WTC11 (cell line): ENCODE data around the gene GREB1. TPM values are rescaled to one million over a fixed set of nuclear protein-coding genes. Genes with fewer than 3 reads are reported as not detected.

Experiments used
- ATAC-seq: fragments of 200-7000 bp; cut with Tn5 transposase; 2 replicates; pipeline ENCODE4 v1.10.0; 2021; ENCODE audit warnings: mild to moderate bottlenecking, moderate library complexity
- CTCF ChIA-PET: fragments of 300-600 bp; sonication (Branson Sonifier 250); formaldehyde crosslinking; loops from one replicate; lab custom pipeline; 2021; ENCODE audit warnings: antibody characterized with exemption; lab: Charles Lee
- POLR2A ChIA-PET: fragments of 350-600 bp; sonication (Branson Sonifier 250); formaldehyde crosslinking; loops from one replicate; lab custom pipeline; 2021; ENCODE audit warnings: antibody characterized with exemption; lab: Charles Lee
- DNase-seq: peaks from one replicate; pipeline ENCODE4 v3.0.0; 2021; ENCODE audit warnings: low spot score
- H3K27ac Mint-ChIP-seq: 2 replicates; pipeline ENCODE4 v1.8.0; 2021; ENCODE audit warnings: mixed read lengths
- H3K27me3 Mint-ChIP-seq: 2 replicates; pipeline ENCODE4 v1.8.0; 2021; ENCODE audit warnings: low read depth, mild to moderate bottlenecking, moderate library complexity, mixed read lengths
- H3K36me3 Mint-ChIP-seq: 2 replicates; pipeline ENCODE4 v1.8.0; 2021; ENCODE audit warnings: mixed read lengths
- H3K4me1 Mint-ChIP-seq: 2 replicates; pipeline ENCODE4 v1.8.0; 2022; ENCODE audit warnings: mixed read lengths
- H3K4me3 Mint-ChIP-seq: 2 replicates; pipeline ENCODE4 v1.8.0; 2021; ENCODE audit warnings: mild to moderate bottlenecking, moderate library complexity, mixed read lengths
- H3K9me3 Mint-ChIP-seq: 2 replicates; pipeline ENCODE4 v1.8.0; 2021; ENCODE audit warnings: mixed read lengths
- ATF1 ChIP-seq: sonication (generic); formaldehyde crosslinking; IDR thresholded peaks from 2 replicates; pipeline ENCODE4 v1.8.1; 2023; ENCODE audit warnings: mild to moderate bottlenecking, moderate library complexity, missing genetic modification reagents
- ELF4 ChIP-seq: sonication (generic); formaldehyde crosslinking; IDR thresholded peaks from 2 replicates; pipeline ENCODE4 v1.8.1; 2022; ENCODE audit warnings: low read depth, mild to moderate bottlenecking, moderate library complexity, missing genetic modification reagents
- FOXJ3 ChIP-seq: sonication (generic); formaldehyde crosslinking; IDR thresholded peaks from 2 replicates; pipeline ENCODE4 v1.9.0; 2021; ENCODE audit warnings: missing genetic modification reagents, mild to moderate bottlenecking, borderline replicate concordance
- GABPB1 ChIP-seq: sonication (generic); formaldehyde crosslinking; IDR thresholded peaks from 2 replicates; pipeline ENCODE4 v1.8.1; 2023; ENCODE audit warnings: mild to moderate bottlenecking, missing genetic modification reagents
- GRHL2 ChIP-seq: fragments of 250-450 bp; sonication (Bioruptor Pico); IDR thresholded peaks from 2 replicates; pipeline ENCODE4 v1.8.0; 2022; ENCODE audit warnings: mild to moderate bottlenecking, moderate library complexity; ENCODE audit not compliant: insufficient replicate concordance, severe bottlenecking
- RELA ChIP-seq: sonication (generic); formaldehyde crosslinking; IDR thresholded peaks from 2 replicates; pipeline ENCODE4 v1.8.1; 2022; ENCODE audit warnings: missing genetic modification reagents, mild to moderate bottlenecking, borderline replicate concordance
- SP1 ChIP-seq: sonication (generic); formaldehyde crosslinking; conservative IDR thresholded peaks from 2 replicates; pipeline ENCODE4 v1.8.1; 2022; ENCODE audit warnings: missing genetic modification reagents
- ZNF263 ChIP-seq: sonication (generic); formaldehyde crosslinking; IDR thresholded peaks from 2 replicates; pipeline ENCODE4 v1.8.1; 2022; ENCODE audit warnings: low read depth, mild to moderate bottlenecking, moderate library complexity, missing genetic modification reagents
- total RNA-seq: library from RNA; stranded (reverse); gene quantifications from 3 replicates; pipeline ENCODE4 v1.2.3, GENCODE V29; 2021
- TF ChIP-seq, protein P1 (sequence below): sonication (generic); formaldehyde crosslinking; conservative IDR thresholded peaks from 2 replicates; pipeline ENCODE4 v1.8.1; 2023; ENCODE audit warnings: mild to moderate bottlenecking, low read depth, missing genetic modification reagents, moderate library complexity
- TF ChIP-seq, protein P2 (sequence below): fragments of 200-600 bp; IDR thresholded peaks from 2 replicates; pipeline ENCODE4 v1.8.0; 2022; ENCODE audit warnings: antibody characterized with exemption
- TF ChIP-seq, protein P3 (sequence below): sonication (generic); formaldehyde crosslinking; IDR thresholded peaks from 2 replicates; pipeline ENCODE4 v1.8.1; 2023; ENCODE audit warnings: mild to moderate bottlenecking, missing genetic modification reagents, moderate library complexity
- TF ChIP-seq, protein P4 (sequence below): sonication (generic); formaldehyde crosslinking; IDR thresholded peaks from 2 replicates; pipeline ENCODE4 v1.8.0; 2022; ENCODE audit warnings: missing genetic modification reagents

Gene GREB1
- total RNA-seq, 1 experiment from 2014 or later = 35.7 TPM

- peak; percentile 84 for DNase-seq
- Mint-ChIP-seq H3K36me3 (peaks cover 24% of the 10 kb centered on the region), H3K4me1 (peaks cover 28% of the 10 kb centered on the region), H3K4me3 (no peak overlapping the region), H3K27ac (peak overlapping the region; percentile 58; the same call in 1 of the 2 replicates), H3K9me3 (no peaks in the 10 kb centered on the region), H3K27me3 (no peaks in the 10 kb centered on the region)
- ChIA-PET CTCF (interaction anchor here (0.6 to 7.9 kb wide), 55 partner anchors 8 to 472 kb away, joined by 3 to 229 read pairs (median 6); partner anchors contain the start of genes E2F6, GREB1, LPIN1 and NTSR2), POLR2A (no interaction called here)
- TF ChIP-seq ZNF263 (CRISPR knock-in tag) (no peak), SP1 (CRISPR knock-in tag) (0 out of 2 replicates have a peak, but pooled peaks have one; percentile 38), GABPB1 (CRISPR knock-in tag) (0 out of 2 replicates have a peak, but pooled peaks have one; percentile 37)
- peak; percentile 75 for ATAC-seq
Measured at GRCh38 chr2:11582862-11583752, 49.3 kb downstream of the GREB1 start.

DNA sequence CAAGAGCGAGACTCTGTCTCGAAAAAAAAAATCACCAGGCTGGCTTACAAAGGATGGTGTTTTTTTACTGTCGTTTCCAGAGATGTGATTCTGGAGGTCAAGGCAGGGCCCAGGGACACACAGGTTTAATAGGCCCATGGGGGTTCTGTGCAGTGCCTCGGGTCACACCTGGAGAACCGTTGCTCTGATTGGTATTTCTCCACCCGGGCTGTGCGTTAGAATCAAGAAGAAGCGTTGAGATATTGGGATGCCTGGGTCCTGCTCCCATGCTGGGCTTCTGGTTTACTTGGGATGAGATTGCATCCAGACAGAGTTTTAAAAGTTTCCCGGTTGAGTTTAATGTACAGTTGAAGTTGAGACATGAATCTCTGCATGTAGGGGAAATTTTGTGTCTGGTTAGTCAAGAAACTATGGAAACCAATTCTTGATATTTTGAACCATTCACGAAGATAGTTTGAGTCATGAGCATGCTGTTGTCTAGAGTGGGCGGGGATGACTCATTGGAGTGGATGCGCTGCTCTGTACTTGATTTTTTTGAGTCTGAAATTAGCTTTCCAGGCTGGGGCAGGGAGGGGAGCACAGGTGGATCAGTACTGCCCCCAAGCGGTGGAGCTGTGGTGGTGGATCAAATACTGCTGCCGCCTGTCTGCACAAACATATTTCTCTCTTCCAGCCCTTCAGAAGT, 50.1 kb downstream of the GREB1 start:
- TF ChIP-seq FOXJ3 (CRISPR knock-in tag) (no peak), ELF4 (CRISPR knock-in tag) (no peak), ATF1 (no peak)
- TF ChIP-seq, protein P1, sequence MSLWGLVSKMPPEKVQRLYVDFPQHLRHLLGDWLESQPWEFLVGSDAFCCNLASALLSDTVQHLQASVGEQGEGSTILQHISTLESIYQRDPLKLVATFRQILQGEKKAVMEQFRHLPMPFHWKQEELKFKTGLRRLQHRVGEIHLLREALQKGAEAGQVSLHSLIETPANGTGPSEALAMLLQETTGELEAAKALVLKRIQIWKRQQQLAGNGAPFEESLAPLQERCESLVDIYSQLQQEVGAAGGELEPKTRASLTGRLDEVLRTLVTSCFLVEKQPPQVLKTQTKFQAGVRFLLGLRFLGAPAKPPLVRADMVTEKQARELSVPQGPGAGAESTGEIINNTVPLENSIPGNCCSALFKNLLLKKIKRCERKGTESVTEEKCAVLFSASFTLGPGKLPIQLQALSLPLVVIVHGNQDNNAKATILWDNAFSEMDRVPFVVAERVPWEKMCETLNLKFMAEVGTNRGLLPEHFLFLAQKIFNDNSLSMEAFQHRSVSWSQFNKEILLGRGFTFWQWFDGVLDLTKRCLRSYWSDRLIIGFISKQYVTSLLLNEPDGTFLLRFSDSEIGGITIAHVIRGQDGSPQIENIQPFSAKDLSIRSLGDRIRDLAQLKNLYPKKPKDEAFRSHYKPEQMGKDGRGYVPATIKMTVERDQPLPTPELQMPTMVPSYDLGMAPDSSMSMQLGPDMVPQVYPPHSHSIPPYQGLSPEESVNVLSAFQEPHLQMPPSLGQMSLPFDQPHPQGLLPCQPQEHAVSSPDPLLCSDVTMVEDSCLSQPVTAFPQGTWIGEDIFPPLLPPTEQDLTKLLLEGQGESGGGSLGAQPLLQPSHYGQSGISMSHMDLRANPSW = no peak
- TF ChIP-seq, protein P2, sequence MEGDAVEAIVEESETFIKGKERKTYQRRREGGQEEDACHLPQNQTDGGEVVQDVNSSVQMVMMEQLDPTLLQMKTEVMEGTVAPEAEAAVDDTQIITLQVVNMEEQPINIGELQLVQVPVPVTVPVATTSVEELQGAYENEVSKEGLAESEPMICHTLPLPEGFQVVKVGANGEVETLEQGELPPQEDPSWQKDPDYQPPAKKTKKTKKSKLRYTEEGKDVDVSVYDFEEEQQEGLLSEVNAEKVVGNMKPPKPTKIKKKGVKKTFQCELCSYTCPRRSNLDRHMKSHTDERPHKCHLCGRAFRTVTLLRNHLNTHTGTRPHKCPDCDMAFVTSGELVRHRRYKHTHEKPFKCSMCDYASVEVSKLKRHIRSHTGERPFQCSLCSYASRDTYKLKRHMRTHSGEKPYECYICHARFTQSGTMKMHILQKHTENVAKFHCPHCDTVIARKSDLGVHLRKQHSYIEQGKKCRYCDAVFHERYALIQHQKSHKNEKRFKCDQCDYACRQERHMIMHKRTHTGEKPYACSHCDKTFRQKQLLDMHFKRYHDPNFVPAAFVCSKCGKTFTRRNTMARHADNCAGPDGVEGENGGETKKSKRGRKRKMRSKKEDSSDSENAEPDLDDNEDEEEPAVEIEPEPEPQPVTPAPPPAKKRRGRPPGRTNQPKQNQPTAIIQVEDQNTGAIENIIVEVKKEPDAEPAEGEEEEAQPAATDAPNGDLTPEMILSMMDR = peak; percentile 80
- TF ChIP-seq, all 79 proteins: peak for 1
- Mint-ChIP-seq H3K4me1 (peaks cover 22% of the 10 kb centered on the region), H3K36me3 (peaks cover 21% of the 10 kb centered on the region), H3K27me3 (no peaks in the 10 kb centered on the region), H3K9me3 (no peaks in the 10 kb centered on the region), H3K4me3 (no peak overlapping the region), H3K27ac (peak overlapping the region; percentile 89)
- ChIA-PET CTCF (interaction anchor here (0.6 to 7.9 kb wide), 50 partner anchors 7 to 454 kb away, joined by 3 to 229 read pairs (median 5); partner anchors contain the start of genes E2F6, GREB1, LPIN1 and NTSR2), POLR2A (interaction anchor here (0.5 to 0.9 kb wide), 3 partner anchors 88 to 268 kb away, joined by 3 read pairs; no protein-coding TSS in a partner anchor)
- peak; percentile 78 for DNase-seq
- peak; percentile 49 for ATAC-seq

DNA sequence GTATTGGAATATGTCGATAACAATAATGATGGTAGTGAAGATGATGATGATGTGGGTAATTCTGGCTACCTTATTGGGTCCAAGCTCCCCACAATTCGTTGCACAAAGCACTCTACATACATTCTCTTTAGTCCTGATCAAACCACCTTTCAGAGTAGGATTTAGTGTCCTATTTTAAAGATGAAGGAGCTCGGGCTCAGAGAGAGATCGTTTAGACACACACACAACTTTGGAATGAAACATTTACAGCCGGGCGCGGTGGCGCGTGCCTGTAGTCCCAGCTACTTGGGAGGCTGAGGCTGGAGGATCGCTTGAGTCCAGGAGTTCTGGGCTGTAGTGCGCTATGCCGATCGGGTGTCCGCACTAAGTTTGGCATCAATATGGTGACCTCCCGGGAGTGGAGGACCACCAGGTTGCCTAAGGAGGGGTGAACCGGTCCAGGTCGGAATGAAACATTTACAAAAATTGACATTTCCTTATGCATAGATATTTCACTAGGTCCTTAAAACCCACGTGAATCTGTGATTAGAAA, 50.7 kb downstream of the GREB1 start:
- CTCF ChIA-PET = interaction anchor here (0.6 to 7.9 kb wide), 41 partner anchors 9 to 455 kb away, joined by 3 to 229 read pairs (median 4); partner anchors contain the start of genes E2F6, GREB1 and LPIN1
- peaks cover 21% of the 10 kb centered on the region for H3K4me1 Mint-ChIP-seq
- ATAC-seq (no peak), DNase-seq (no peak)
- no peak overlapping the region for H3K4me3 Mint-ChIP-seq
- no peaks in the 10 kb centered on the region for H3K9me3 Mint-ChIP-seq
- peaks cover 16% of the 10 kb centered on the region for H3K36me3 Mint-ChIP-seq
- H3K27ac Mint-ChIP-seq = no peak overlapping the region
- POLR2A ChIA-PET = interaction anchor here (0.5 to 0.9 kb wide), 3 partner anchors 89 to 269 kb away, joined by 3 read pairs; no protein-coding TSS in a partner anchor
- no peaks in the 10 kb centered on the region for H3K27me3 Mint-ChIP-seq
- TF ChIP-seq, protein P3, sequence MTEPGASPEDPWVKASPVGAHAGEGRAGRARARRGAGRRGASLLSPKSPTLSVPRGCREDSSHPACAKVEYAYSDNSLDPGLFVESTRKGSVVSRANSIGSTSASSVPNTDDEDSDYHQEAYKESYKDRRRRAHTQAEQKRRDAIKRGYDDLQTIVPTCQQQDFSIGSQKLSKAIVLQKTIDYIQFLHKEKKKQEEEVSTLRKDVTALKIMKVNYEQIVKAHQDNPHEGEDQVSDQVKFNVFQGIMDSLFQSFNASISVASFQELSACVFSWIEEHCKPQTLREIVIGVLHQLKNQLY = no peak
- TF ChIP-seq, protein P2 = no peak
- TF ChIP-seq, protein P4, sequence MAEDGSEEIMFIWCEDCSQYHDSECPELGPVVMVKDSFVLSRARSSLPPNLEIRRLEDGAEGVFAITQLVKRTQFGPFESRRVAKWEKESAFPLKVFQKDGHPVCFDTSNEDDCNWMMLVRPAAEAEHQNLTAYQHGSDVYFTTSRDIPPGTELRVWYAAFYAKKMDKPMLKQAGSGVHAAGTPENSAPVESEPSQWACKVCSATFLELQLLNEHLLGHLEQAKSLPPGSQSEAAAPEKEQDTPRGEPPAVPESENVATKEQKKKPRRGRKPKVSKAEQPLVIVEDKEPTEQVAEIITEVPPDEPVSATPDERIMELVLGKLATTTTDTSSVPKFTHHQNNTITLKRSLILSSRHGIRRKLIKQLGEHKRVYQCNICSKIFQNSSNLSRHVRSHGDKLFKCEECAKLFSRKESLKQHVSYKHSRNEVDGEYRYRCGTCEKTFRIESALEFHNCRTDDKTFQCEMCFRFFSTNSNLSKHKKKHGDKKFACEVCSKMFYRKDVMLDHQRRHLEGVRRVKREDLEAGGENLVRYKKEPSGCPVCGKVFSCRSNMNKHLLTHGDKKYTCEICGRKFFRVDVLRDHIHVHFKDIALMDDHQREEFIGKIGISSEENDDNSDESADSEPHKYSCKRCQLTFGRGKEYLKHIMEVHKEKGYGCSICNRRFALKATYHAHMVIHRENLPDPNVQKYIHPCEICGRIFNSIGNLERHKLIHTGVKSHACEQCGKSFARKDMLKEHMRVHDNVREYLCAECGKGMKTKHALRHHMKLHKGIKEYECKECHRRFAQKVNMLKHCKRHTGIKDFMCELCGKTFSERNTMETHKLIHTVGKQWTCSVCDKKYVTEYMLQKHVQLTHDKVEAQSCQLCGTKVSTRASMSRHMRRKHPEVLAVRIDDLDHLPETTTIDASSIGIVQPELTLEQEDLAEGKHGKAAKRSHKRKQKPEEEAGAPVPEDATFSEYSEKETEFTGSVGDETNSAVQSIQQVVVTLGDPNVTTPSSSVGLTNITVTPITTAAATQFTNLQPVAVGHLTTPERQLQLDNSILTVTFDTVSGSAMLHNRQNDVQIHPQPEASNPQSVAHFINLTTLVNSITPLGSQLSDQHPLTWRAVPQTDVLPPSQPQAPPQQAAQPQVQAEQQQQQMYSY = no peak
- TF ChIP-seq, protein P1 = no peak
- TF ChIP-seq RELA (CRISPR knock-in tag) (no peak), GRHL2 (CRISPR knock-in tag) (no peak)
